Kidney (tissue), 14 donors: ENCODE data around the gene HP. TPM values are rescaled to one million over a fixed set of nuclear protein-coding genes. Genes with fewer than 3 reads are reported as not detected.

Experiments used
- DNase-seq, 5 donors: peaks; one replicate each; pipeline ENCODE4 v3.0.0-alpha.2; 2013 to 2020
- FAIRE-seq: peaks from 2 replicates; lab custom pipeline; 2012; peaks lifted over from hg19 to GRCh38; lab: Jason Lieb, UNC
- H3K27ac ChIP-seq, 2 donors: one replicate each; pipeline ENCODE4 v1.7.0; 2013; ENCODE audit warnings: low read depth in 2 of 2, low read length in 2 of 2, inconsistent platforms in 1 of 2
- H3K27me3 ChIP-seq: one replicate; pipeline ENCODE4 v1.7.1; 2013; ENCODE audit warnings: low read length, inconsistent platforms; ENCODE audit not compliant: control insufficient read depth, insufficient read depth
- H3K36me3 ChIP-seq, 3 donors: one replicate each; pipeline versions ENCODE4 v1.7.0 to v1.7.1; 2013; ENCODE audit warnings: low read length in 3 of 3, control low read depth in 1 of 3, inconsistent platforms in 1 of 3; ENCODE audit not compliant: insufficient read depth in 3 of 3, control insufficient read depth in 2 of 3
- H3K4me1 ChIP-seq, 3 donors: one replicate each; pipeline versions ENCODE4 v1.7.0 to v1.7.1; 2013; ENCODE audit warnings: low read length in 3 of 3, inconsistent platforms in 1 of 3, low read depth in 1 of 3; ENCODE audit not compliant: control insufficient read depth in 2 of 3, insufficient read depth in 2 of 3
- H3K4me3 ChIP-seq, 3 donors: one replicate each; pipeline versions ENCODE4 v1.7.0 to v1.8.1; 2013; ENCODE audit warnings: low read length in 3 of 3, control low read depth in 1 of 3, inconsistent platforms in 1 of 3
- H3K9ac ChIP-seq, 3 donors: one replicate each; pipeline versions ENCODE4 v1.7.0 to v1.7.1; 2013; ENCODE audit warnings: low read length in 3 of 3, control low read depth in 1 of 3, inconsistent platforms in 1 of 3
- H3K9me3 ChIP-seq, 3 donors: one replicate each; pipeline versions ENCODE4 v1.7.0 to v1.7.1; 2013; ENCODE audit warnings: low read length in 3 of 3, control low read depth in 1 of 3, inconsistent platforms in 1 of 3; ENCODE audit not compliant: control insufficient read depth in 2 of 3, insufficient read depth in 1 of 3
- intact Hi-C: fragments of 100-400 bp; cut with DNase I; formaldehyde crosslinking; loops from one replicate; pipeline ENCODE4 v1.11.1; 2022
- polyA plus RNA-seq: library from polyadenylated mRNA; stranded (reverse); fragments of 350-450 nt; fragmentation: Illumina TruSeq; extraction: RNeasy Lipid Tissue Mini Kit (QIAGEN cat#74804); gene quantifications from one replicate; pipeline ENCODE4 v1.2.3, GENCODE V29; 2014; ENCODE audit warnings: low read depth, low replicate concordance; ENCODE audit not compliant: insufficient read depth
- total RNA-seq: library from RNA; stranded (reverse); fragmentation: NEBNext Ultra II Directional; extraction: Animal tissue kit (Norgen Biotek cat#: 25700); gene quantifications from one replicate; pipeline ENCODE4 v1.2.1, GENCODE V29; 2021
- TF ChIP-seq, protein P1 (sequence below): IDR thresholded peaks from 3 replicates; pipeline ENCODE4 v1.5.1; 2012; ENCODE audit warnings: mild to moderate bottlenecking, moderate library complexity, borderline replicate concordance; ENCODE audit not compliant: insufficient read depth; ENCODE audit errors: extremely low read depth
- donor health status: control.
- donor health status: control.
- donor health status: control.
- donor health status: control.
- donor health status: control.
- donor health status: DM: yes; HTN: yes; CAD: no.
- donor health status: Normal renal cell carcinoma (clear cell type).

HP gene
- total and polyA plus RNA-seq, 2 donors from 2014 or later, result 41.4 to 73.9 TPM

DNA sequence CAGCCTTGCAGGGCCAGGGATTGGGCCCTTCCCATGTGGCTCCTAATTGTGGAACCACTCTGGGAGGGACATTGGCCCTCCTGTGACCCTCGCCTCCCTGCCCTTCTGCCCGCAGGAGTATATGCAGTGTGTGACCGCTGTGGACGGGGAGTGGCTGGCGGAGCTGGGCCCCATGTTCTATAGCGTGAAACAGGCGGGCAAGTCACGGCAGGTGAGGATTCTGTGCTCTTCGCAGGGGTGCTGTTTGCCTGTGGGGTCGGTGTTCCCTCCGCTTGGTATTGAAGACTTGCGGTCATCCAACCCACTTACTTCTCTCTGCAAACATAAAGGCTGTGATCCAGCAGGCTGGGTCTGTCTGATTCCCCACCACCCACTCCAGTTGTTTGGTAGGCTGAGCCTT lies 55.0 kb downstream of the HP start:
- H3K27ac ChIP-seq, result no peak overlapping the region
- H3K36me3 ChIP-seq, result peaks cover 2 to 72% (median 56%) of the 10 kb centered on the region in 3 donors
- no peak overlapping the region for H3K4me3 ChIP-seq
- intact Hi-C loops, result no loop called here
- no peaks in the 10 kb centered on the region for H3K4me1 ChIP-seq
- DNase-seq (no peak), FAIRE-seq (no peak)
- TF ChIP-seq, protein P1, sequence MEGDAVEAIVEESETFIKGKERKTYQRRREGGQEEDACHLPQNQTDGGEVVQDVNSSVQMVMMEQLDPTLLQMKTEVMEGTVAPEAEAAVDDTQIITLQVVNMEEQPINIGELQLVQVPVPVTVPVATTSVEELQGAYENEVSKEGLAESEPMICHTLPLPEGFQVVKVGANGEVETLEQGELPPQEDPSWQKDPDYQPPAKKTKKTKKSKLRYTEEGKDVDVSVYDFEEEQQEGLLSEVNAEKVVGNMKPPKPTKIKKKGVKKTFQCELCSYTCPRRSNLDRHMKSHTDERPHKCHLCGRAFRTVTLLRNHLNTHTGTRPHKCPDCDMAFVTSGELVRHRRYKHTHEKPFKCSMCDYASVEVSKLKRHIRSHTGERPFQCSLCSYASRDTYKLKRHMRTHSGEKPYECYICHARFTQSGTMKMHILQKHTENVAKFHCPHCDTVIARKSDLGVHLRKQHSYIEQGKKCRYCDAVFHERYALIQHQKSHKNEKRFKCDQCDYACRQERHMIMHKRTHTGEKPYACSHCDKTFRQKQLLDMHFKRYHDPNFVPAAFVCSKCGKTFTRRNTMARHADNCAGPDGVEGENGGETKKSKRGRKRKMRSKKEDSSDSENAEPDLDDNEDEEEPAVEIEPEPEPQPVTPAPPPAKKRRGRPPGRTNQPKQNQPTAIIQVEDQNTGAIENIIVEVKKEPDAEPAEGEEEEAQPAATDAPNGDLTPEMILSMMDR, result no peak
- no peak overlapping the region for H3K9ac ChIP-seq
- H3K9me3 ChIP-seq, result no peaks in the 10 kb centered on the region
- H3K27me3 ChIP-seq, result no peaks in the 10 kb centered on the region

DNA sequence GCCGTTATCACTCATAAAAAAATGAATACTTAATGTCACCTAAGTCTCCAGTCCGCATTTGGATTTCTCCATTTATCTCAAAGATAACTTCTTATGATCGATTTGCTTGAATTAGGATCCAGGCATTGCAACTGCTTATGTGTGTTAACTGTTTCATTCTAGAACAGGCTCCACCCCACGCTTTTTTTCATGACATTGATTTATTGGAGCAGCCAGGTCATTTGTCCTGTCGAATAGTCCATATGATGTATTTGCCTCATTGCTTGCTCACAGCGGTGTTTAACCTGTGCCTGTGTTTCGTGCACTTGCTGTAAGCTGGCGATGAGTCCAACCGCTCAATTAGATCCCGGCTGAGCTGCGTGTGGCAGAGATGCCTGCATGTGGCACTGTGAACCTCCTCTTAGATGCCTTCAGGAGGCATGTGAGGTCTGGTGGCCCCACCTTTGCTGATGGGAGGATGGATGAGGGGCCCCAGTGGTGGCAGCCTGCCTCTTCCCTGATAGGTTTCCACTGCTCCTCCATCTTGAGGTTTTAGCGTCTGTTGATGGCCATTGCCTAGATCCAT lies 55.7 kb downstream of the HP start:
- intact Hi-C loops, result no loop called here
- no peak overlapping the region for H3K9ac ChIP-seq
- H3K4me3 ChIP-seq, result no peak overlapping the region
- H3K36me3 ChIP-seq, result peaks cover 2 to 64% (median 50%) of the 10 kb centered on the region in 3 donors
- H3K27me3 ChIP-seq, result no peaks in the 10 kb centered on the region
- no peak overlapping the region for H3K27ac ChIP-seq
- no peaks in the 10 kb centered on the region for H3K4me1 ChIP-seq
- DNase-seq, result no peak
- no peaks in the 10 kb centered on the region for H3K9me3 ChIP-seq
- TF ChIP-seq, protein P1, result no peak
- FAIRE-seq, result no peak

Other genes with a start within 250 kb of the HP start
- gene AP1G1, start 245.7 kb upstream of the HP start, total RNA-seq, result 111 TPM
- 28.0 TPM for gene AP1G1, start 245.7 kb upstream of the HP start, polyA plus RNA-seq
- 37.5 TPM for gene ATXN1L, start 208.5 kb upstream of the HP start, total RNA-seq
- gene ATXN1L, start 208.5 kb upstream of the HP start, polyA plus RNA-seq, result 7.4 TPM
- 7.1 TPM for gene ZNF821, start 170.3 kb upstream of the HP start, total RNA-seq
- 10.0 TPM for gene ZNF821, start 170.3 kb upstream of the HP start, polyA plus RNA-seq
- 220 TPM for gene IST1, start 159.0 kb upstream of the HP start, total RNA-seq
- 138 TPM for gene IST1, start 159.0 kb upstream of the HP start, polyA plus RNA-seq
- gene PKD1L3, start 54.1 kb upstream of the HP start, total RNA-seq, result 0.31 TPM
- not detected for gene PKD1L3, start 54.1 kb upstream of the HP start, polyA plus RNA-seq
- gene DHODH, start 45.8 kb upstream of the HP start, total RNA-seq, result 10.7 TPM
- gene DHODH, start 45.8 kb upstream of the HP start, polyA plus RNA-seq, result 8.9 TPM
- gene HPR, start 8.7 kb downstream of the HP start, total RNA-seq, result 0.79 TPM
- gene HPR, start 8.7 kb downstream of the HP start, polyA plus RNA-seq, result 6.3 TPM
- 16.1 TPM for gene TXNL4B, start 39.1 kb downstream of the HP start, total RNA-seq
- 11.9 TPM for gene TXNL4B, start 39.1 kb downstream of the HP start, polyA plus RNA-seq
- 60.9 TPM for gene DHX38, start 39.3 kb downstream of the HP start, total RNA-seq
- 23.3 TPM for gene DHX38, start 39.3 kb downstream of the HP start, polyA plus RNA-seq
- gene PMFBP1, start 117.7 kb downstream of the HP start, total RNA-seq, result 0.69 TPM
- gene PMFBP1, start 117.7 kb downstream of the HP start, polyA plus RNA-seq, result 0.13 TPM